OCI-LY1 (cell line): ENCODE data around the gene CPTP.

Source experiments
- EZH2 ChIP-seq: fragments of 200-600 bp; sonication (generic), shearing (Covaris generic); IDR thresholded peaks from 2 replicates; pipeline ENCODE4 v1.8.0; 2017; ENCODE audit warnings: borderline replicate concordance, mixed run types, mild to moderate bottlenecking, antibody characterized with exemption, low read length, moderate library complexity, mixed read lengths
- TF ChIP-seq, protein P1 (sequence below): fragments of 200-600 bp; sonication (generic), shearing (Covaris generic); IDR thresholded peaks from 2 replicates; pipeline ENCODE4 v1.5.1; 2017; ENCODE audit warnings: mild to moderate bottlenecking, antibody characterized with exemption, low read length, moderate library complexity, mixed read lengths

- TF ChIP-seq, protein P1, sequence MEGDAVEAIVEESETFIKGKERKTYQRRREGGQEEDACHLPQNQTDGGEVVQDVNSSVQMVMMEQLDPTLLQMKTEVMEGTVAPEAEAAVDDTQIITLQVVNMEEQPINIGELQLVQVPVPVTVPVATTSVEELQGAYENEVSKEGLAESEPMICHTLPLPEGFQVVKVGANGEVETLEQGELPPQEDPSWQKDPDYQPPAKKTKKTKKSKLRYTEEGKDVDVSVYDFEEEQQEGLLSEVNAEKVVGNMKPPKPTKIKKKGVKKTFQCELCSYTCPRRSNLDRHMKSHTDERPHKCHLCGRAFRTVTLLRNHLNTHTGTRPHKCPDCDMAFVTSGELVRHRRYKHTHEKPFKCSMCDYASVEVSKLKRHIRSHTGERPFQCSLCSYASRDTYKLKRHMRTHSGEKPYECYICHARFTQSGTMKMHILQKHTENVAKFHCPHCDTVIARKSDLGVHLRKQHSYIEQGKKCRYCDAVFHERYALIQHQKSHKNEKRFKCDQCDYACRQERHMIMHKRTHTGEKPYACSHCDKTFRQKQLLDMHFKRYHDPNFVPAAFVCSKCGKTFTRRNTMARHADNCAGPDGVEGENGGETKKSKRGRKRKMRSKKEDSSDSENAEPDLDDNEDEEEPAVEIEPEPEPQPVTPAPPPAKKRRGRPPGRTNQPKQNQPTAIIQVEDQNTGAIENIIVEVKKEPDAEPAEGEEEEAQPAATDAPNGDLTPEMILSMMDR = no peak
- no peak for TF ChIP-seq EZH2
Observed at GRCh38 chr1:1312450-1313314, 11.9 kb upstream of the CPTP start.
